HepG2 (cell line): ENCODE data around the gene TMEM220. TPM values are rescaled to one million over a fixed set of nuclear protein-coding genes. Genes with fewer than 3 reads are reported as not detected.

Source experiments
- CBFB ChIP-seq: sonication (generic); formaldehyde crosslinking; IDR thresholded peaks from 2 replicates; pipeline ENCODE4 v1.4.0; 2020; ENCODE audit warnings: missing genetic modification reagents
- FOXO1 ChIP-seq: sonication (generic); formaldehyde crosslinking; IDR thresholded peaks from 2 replicates; pipeline ENCODE4 v1.4.0; 2020; ENCODE audit warnings: missing genetic modification reagents
- SKIL ChIP-seq: sonication (generic); formaldehyde crosslinking; IDR thresholded peaks from 2 replicates; pipeline ENCODE4 v1.8.0; 2022; ENCODE audit warnings: missing genetic modification reagents, mild to moderate bottlenecking, moderate library complexity, borderline replicate concordance
- THRA ChIP-seq: sonication (generic); formaldehyde crosslinking; IDR thresholded peaks from 2 replicates; pipeline ENCODE4 v1.4.0; 2020; ENCODE audit warnings: missing genetic modification reagents, borderline replicate concordance
- ZNF574 ChIP-seq: sonication (generic); formaldehyde crosslinking; IDR thresholded peaks from 2 replicates; pipeline ENCODE4 v1.4.0; 2020; ENCODE audit warnings: missing genetic modification reagents
- ZNF691 ChIP-seq: sonication (generic); formaldehyde crosslinking; IDR thresholded peaks from 2 replicates; pipeline ENCODE4 v1.4.0; 2020; ENCODE audit warnings: missing genetic modification reagents, low read depth, mild to moderate bottlenecking, borderline replicate concordance
- ZNF776 ChIP-seq: sonication (generic); formaldehyde crosslinking; IDR thresholded peaks from 2 replicates; pipeline ENCODE4 v1.4.0; 2020; ENCODE audit warnings: mild to moderate bottlenecking, missing genetic modification reagents
- polyA plus RNA-seq, 8 experiments: library from polyadenylated mRNA; depleted of rRNA in 3 of 8; stranded (reverse) in 7 of 8; unstranded in 1 of 8; fragments of >200 nt; fragmentation: Illumina TruSeq in 4 of 8; extraction: Trizol in 4 of 8; gene quantifications; 2 replicates each; pipeline versions ENCODE4 v1.2.1 to v1.2.3, GENCODE V29; 2011 to 2016; ENCODE audit warnings: low read depth in 4 of 8, missing spikeins in 1 of 8, mixed read lengths in 1 of 8; ENCODE audit not compliant: insufficient read depth in 1 of 8
- total RNA-seq, 5 experiments: library from RNA; depleted of rRNA; stranded (reverse); fragments of >200 nt; fragmentation: Illumina TruSeq; extraction: Trizol; gene quantifications; 2 replicates each; pipeline ENCODE4 v1.2.3, GENCODE V29; 2016; ENCODE audit warnings: low read depth in 1 of 5

Gene TMEM220
- total and polyA plus RNA-seq, 2 of the 13 experiments (the other 11 are each of a cell fraction or from before 2014, with no cell fraction given), result 1.3 to 2.2 TPM

- TF ChIP-seq ZNF574 (CRISPR knock-in tag) (0 out of 2 replicates have a peak, but pooled peaks have one; percentile 40), FOXO1 (CRISPR knock-in tag) (peak; percentile 61; the same call in 1 of the 2 replicates), CBFB (CRISPR knock-in tag) (no peak), THRA (peak; percentile 57; the same call in 1 of the 2 replicates), SKIL (CRISPR knock-in tag) (0 out of 2 replicates have a peak, but pooled peaks have one; percentile 37), ZNF691 (CRISPR knock-in tag) (no peak), ZNF776 (CRISPR knock-in tag) (no peak)
Measured at GRCh38 chr17:10757067-10757466, 27.2 kb upstream of the TMEM220 start (continued).
